ENCODE data around the gene KIF17.
A peak's percentile ranks its signal among the peaks of the same experiment; 100 is the strongest.

KIF17 gene

DNA sequence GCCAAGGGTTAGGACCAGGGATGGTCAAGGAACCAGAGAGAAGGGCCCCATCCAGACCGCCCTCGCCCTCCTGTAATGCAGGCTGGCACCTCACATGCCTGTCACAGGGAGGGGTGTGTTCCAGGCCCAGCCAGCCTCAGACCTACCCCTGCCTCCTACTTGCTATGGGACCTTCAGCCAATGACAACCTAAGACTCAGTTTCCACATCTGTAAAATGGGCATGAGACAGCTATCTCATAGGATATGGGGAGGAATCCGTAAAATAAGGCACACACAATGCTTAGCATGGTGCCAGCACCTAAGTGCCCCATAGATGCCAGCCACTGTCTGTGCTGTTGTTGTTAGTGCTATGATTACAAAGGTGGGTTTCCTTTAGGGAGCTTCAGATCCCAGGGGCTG is 7.9 kb downstream of the KIF17 start:
- no peak for DNase-seq

GRCh38 chr1:20708891-20709290 is 8.9 kb downstream of the KIF17 start:
- no peak for DNase-seq

DNA sequence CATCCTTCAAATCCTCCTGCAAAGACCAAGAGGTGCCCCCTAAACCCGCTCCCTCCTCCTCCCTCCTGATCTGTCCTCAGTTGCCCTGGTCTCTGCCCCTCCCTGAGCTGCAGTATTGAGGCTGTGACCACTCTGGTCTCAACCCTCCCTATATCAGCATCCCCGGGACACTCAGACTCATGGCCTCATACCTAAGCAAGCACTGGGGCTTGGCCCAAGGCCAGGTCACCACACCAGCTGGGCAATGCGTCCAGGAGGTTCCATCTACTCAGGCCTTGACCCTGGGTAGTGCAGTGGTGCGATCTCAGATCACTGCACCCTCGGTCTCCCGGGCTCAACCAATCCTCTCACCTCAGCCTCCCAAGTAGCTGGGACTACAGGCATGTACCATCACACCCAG is 9.8 kb downstream of the KIF17 start:
- no peak for DNase-seq

GRCh38 chr1:20706841-20707240 is 11.0 kb downstream of the KIF17 start:
- DNase-seq = no peak

DNA sequence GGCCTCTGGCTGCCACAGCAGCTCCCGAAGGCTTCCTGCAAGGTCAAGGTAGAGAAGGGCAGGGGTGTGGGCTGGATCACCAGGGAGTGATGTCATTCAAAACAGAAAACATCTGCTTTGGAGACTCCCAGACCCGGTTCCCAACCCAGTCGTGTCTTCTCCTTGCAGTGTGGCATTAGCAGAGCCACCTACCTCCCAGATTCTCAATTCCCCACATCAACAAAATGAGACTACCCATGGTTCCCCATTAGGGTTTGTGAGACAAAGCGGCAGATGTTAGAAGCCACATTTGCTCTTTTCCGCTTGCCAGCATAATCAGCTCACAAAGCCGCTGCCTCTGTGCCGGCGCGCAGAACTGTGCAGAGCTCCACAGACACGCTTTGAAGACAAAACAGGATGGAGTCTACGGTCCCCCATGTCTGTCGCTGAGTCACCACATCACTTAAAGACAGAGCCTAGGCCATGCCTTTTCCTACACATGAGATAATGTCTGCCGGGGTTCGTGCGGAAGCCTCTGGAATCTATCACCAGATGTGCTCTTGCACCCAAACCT is 12.5 kb downstream of the KIF17 start:
- DNase-seq = no peak

GRCh38 chr1:20704390-20705202 is 13.2 kb downstream of the KIF17 start:
- no peak for DNase-seq

- no peak for DNase-seq
Measured at GRCh38 chr1:20703124-20703756, 14.6 kb downstream of the KIF17 start.

GRCh38 chr1:20702416-20702815 is 15.4 kb downstream of the KIF17 start:
- no peak for DNase-seq

GRCh38 chr1:20701847-20702246 is 16.0 kb downstream of the KIF17 start:
- DNase-seq = no peak

DNA sequence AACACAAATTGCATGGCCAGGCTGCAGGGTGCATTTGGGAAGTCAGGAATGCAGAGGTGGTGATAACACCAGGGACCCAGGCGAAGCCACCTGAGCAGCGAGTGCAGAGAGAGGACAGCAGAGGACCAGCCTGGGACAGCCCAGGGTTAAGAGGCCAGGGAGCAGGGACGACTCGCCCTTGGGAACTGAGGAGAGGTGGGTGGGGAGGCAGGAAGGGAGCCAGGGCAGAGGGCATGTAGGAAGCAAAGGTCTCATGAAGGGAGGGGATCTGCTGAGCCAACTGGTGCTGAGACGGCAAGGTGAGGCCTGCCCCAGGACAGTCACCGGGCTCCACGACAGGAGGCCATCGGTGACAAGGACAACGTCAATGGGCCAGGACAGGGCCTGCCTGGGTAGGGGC is 16.4 kb downstream of the KIF17 start:
- DNase-seq = no peak

GRCh38 chr1:20700636-20701215 is 17.1 kb downstream of the KIF17 start:
- no peak for DNase-seq

DNA sequence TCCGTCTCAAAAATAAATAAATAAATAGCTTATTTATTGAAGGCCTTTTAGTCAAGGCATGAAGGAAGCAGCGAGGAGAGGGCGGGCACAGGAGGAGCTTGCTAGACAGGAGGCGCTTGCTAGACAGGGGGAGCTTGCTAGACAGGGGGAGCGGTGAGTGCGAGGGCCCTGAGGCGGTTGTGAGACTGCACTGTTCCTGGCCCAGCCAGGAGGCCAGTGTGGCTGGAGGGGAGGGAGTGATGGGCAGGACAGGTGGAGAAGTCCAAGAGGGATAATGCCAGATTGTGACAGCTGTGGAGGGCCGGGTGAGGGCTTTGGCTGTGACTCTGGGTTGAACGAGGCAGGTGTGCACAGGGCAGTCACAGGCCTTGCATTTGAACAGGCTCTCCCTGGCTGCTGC is 18.2 kb downstream of the KIF17 start:
- DNase-seq = no peak

DNA sequence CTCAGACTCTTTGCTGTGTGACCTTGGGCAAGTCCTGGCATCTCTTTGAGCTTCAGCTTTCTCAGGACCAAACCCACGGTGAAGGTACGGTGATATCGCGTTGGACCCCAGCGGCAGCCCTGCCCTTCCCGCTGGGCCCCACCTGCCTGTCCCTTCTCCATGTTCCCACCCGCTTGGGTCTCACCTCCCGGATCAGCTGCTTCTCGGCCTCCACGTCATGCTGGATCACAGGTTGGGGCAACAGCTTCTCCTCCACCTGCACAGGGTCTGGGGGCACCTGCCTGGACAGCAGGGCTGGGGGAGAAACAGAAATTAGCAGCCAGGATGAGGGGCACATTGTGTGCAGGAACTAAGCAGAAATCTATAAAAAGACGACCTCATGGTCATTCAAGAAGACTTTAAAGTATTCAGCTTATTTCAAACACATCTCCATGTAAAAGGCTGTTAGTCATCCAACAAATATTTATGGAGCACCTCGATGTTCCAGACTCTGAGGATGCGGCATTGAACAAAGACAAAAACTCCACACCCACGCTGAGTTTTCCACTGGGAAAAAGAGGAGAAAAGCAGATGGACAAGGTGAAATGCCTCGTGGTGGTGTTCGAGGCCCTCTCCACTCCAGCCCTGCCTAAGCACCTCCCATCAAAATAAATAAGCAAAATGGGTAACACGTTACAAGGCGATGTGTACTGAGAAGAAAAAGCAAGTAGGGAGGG is 19.5 kb downstream of the KIF17 start:
- no peak for DNase-seq

DNA sequence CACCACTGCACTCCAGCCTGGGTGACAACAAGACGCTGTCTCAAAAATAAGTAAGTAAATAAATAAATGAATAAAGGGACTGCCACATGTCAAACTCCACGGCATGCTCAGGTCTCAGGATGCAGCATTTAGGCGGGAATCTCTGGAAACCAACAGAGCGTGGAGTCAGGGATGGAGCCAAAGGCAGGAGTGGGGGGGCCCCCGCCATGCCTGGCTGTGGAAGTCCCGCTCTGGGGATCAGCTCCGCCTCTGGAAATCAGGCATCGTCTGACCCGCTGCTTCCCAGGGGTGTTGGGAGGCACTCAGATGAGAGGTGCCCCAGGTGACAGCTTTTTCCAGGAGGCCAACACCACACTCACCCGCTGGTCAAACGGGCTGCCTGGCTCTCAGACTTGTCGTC is 20.2 kb downstream of the KIF17 start:
- DNase-seq = no peak

GRCh38 chr1:20696397-20697333 is 21.1 kb downstream of the KIF17 start:
- DNase-seq = peak; percentile 50

GRCh38 chr1:20695515-20695914 is 22.3 kb downstream of the KIF17 start:
- DNase-seq = no peak

DNA sequence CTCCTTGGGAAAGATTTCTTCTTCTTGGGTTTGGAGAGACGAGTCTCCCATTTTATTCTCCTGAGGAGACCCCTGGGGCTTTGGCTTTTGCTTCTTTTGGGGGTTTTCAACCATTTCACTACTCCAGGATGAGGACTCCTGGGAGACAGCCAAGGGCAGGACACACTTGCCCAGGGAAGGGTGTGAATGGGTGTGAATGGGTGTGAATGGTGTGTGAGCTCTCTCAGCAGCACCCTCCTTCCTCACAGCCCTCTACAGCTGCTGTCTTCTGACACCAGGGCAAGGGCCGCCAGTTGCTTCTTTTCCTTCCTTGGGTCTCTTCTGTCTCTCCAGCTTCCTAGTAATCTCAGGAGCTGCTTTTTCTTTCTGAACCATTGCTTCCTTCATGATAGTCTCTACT is 24.2 kb downstream of the KIF17 start:
- DNase-seq = no peak

DNA sequence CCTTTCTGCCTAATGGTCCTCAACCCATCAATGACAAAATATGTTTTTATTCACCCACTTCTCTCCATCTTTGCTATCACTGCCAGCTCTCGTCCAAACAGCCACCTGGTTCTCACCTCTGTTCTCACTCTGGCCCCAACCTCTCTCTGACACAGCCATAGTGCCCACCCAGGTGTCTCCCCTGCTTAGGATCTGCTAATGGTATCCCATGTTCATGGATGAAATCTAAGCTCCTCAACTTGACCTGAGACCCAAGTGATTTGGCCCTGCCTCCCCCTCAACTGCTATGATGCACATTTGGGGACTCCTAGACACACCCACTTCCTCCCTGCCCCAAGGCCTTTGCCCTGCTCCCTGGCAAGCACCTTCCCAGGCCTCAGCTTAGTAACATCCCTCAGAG is 25.9 kb downstream of the KIF17 start:
- DNase-seq = no peak

DNA sequence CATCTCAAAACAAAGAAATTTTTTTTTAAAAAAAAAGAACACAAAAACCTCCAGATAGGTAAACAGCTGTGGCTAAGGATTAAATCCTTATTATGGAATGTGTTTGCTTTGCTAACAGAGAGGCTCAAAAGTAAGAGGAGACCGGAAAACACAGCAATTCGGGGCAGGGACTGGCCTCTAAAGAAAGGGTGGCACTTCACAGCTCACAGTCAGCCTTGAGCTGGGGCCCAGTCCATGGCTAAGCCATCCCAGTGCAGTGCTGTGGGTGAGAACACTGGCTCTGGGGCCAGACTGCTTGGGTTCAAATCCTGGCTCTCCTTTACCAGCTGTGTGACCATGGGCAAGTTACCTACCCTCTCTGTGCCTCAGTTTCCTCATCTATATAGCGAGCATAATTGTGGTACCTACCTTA is 28.2 kb downstream of the KIF17 start:
- DNase-seq = no peak

- no peak for DNase-seq
Measured at GRCh38 chr1:20686883-20687725, 30.7 kb downstream of the KIF17 start.

DNA sequence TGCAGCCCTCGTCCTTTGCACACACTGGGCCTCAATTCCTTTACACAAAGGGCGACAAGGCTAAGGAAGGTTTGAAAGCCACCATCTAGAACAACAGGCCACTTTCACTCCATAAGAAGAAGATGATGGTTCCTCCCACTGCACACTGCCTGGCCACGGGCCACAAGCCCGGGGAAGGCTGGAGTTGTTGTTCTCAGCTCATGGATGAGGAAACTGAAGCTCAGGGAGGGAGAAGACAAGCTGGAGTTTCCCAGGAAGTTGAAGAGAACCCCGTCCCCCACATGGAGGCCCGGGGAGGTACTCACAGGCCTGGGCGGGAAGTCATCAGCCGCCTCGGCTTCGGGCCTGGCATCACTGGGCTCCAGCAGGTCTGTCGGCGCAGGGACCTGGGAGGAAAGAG is 32.1 kb downstream of the KIF17 start:
- no peak for DNase-seq
